Activated CD4-positive, alpha-beta T cell treated with anti-CD3 and anti-CD28 coated beads, Interleukin-2, amount 50 U/mL, for 4 hours (primary cell): ENCODE data around the gene ATP8B1.
A peak's percentile ranks its signal among the peaks of the same experiment; 100 is the strongest.
"Not testable (repeated sequence)": the region's sequence is repeated elsewhere in the genome, so short reads cannot be mapped to it uniquely, and the experiment has no call there.

ENCODE experiments used
- DNase-seq, 2 experiments: peaks; one replicate each; pipeline ENCODE4 v3.0.0-alpha.2; 2020

Gene ATP8B1

DNA sequence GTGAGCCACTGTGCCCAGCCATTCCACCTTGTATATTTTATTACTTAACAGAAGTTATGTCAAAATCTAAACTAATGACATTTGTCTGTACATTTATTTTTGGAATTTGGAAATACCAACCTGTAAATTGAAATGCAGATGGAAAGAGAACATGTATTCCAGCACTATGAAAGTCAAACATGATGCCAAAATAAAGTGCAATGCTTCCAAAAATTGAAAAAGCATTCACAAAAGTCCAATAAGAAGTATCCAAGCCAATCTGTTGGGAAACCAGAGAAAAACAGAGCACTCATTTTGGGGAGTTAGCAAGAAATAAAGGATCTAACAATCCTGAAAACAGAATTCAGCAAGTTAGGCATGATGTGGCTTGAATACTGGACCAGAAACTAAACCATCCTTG lies 151.2 kb downstream of the ATP8B1 start:
- no peak for DNase-seq

GRCh38 chr18:57649556-57650500 lies 153.3 kb downstream of the ATP8B1 start:
- no peak for DNase-seq

DNA sequence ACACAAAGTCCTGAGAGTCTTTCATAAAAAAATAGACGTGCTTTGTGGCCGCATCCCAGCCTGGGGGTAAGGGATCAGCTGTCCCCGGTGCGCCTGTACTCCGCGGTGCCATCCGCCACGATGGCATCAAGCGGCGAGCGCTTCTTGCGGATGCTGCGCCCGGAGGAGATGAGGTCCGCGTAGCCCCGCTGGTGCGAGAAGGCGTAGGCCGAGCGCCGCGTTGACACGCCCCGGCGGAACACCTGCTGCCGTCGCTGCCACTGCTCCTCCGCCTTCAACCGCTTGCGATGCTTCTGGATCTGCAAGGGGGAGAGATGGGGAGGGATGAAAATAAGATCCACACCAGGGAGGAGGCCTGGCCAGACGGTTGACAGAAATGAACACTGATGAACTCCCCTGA lies 154.7 kb downstream of the ATP8B1 start:
- no peak for DNase-seq

DNA sequence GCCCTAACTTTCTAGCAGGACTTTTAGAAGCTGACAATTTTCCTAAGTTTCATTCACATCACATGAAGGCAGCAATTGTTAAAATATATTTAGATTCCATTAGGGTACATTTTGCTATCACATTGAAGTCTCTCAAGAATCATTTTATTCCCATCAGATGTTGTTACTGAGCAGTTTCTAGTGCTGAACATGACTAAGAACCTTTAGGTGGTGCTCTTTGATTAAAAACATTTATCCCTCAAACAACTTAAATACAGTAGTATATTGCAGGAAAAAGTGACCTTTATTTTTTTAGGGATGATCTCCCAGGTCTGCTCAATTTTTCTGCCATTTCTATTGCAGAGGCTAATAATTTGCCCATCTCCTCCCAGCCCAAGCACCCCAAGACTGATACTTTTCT lies 158.6 kb downstream of the ATP8B1 start:
- DNase-seq, result no peak

- DNase-seq, result not testable (repeated sequence)
These were observed 159.4 kb downstream of the ATP8B1 start for GRCh38 chr18:57643726-57644125.

GRCh38 chr18:57642462-57642861 lies 160.7 kb downstream of the ATP8B1 start:
- not testable (repeated sequence) for DNase-seq

- no peak for DNase-seq
These were observed 162.4 kb downstream of the ATP8B1 start for GRCh38 chr18:57640749-57641148.

- no peak for DNase-seq
These were observed 162.9 kb downstream of the ATP8B1 start for GRCh38 chr18:57640236-57640635.

DNA sequence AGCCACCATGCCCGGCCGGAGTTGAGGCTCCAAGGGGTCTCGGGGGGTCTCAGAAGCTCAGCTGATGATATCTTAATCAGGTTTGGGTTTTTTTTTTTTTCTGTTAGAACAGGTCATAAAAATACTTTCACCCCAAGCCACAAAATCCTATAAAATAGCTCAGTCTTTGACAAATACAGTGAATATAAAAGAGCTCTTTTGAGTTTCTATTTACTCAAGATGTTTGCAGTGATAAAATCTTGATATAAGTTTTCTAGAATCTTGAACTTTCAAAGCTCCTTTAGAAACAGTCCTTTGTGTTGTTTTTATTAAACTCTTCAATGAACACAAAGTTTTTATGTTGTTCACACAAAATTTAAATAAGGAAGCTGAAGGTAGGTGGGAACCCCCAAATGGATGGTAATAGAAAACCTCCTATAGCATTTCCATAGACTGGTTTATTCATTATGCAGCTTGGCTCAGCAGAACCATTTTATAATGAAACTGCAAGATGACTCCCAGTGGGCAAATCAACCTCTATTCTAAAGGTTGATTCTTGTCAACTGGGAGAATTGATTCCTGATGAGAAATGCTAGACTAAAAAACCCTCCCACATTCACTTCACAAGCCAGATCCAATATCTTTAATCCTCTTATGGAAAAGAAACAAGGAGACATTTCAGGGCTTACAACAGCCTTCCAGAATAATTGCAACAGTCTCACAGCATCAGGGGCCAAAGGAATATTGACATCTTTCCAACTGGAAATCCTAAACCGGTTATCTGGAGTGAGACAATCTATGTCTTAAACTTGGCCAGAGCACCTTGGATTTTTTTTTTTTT lies 167.9 kb downstream of the ATP8B1 start:
- no peak for DNase-seq

GRCh38 chr18:57631697-57632096 lies 171.4 kb downstream of the ATP8B1 start:
- DNase-seq, result no peak

DNA sequence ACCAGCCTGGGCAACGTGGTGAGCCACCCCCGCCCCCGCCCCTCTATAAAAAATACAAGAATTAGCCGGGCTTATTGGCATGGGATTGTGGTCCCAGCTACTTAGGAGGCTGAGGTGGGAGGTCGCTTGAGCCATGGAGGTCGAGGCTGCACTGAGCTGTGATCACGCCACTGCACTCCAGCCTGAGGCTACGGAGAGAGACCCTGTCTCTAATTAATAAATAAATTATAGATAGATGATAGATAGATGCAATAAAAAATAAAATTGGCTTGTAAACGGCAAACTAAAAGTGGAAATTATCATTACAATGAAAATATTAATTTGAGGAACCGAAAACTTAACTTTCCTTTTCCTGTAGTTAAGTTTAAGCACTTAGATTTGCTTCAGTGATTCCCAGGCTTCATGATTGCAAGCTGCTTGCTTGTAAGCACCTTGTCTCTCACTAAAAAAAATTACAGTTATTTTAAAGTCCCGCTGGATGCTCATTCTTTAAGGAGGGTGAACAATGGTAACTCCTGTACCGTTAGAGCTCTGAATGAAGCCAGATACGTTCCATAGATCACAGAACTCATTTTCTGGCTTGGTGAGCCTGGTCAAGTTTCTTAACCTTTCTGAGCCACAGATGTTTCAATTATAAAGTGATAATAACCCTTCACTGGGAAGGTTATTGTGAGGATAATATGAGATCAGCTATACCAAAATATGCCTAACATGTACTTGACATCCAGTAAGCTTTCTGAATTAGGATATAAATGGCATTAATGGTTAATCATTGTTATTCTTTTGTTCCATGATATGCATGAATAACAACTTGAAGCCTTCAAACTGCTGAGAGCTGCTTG lies 172.1 kb downstream of the ATP8B1 start:
- no peak for DNase-seq

DNA sequence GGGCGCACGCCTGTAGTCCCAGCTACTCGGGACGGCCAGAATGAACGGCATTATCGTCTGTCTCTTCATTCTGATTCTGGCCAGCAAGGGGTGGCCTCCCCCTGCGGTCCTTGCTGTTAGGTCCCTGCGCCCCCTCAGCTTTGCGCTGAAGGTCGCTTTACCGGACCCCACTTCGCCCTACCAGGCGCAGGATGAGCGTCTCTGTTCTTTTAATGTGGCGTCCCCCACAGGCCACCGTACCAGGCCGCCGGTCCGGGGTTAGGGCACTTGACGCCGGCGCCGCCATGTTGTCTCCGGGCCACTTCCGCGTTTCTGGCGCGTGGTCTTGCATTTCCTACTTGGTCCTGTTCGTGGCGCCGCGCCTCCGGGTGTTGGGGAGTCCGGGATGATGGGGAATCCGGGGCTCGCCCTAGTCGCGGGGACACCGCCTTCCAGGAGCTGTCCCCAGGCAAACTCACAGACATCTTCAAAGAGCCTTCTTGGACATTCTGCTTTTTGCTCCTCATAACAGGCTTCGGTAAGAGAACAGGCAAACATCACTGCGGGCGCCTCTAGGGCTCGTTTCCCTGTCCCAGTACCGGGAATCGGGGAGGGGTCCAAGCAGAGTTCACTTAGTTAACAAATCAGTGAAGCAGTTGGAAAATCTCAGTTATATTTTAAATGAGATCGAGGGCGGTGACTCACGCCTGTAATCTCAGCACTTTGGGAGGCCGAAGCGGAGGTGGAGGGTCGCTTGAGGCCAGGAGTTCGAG lies 172.9 kb downstream of the ATP8B1 start:
- peak; percentile 95 for DNase-seq

DNA sequence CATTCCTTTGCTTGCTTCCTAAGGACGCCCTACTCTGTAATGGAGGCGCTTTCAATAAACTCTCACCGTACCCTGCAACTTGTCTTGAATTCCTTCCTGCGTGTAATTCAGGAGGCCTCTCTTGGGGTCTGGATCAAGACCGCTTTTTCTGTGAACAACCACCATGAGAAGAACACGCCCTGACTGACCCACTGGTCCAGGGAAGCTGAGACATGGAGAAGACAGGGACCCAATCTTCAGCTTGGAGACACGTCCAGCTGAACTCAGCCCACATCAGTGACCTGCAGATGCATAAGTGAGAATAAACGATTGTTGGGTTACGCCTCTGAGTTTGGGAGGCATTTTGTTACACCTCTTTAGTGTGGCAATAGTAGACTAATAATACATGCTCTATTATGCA lies 173.7 kb downstream of the ATP8B1 start:
- DNase-seq, result no peak

GRCh38 chr18:57627488-57627887 lies 175.6 kb downstream of the ATP8B1 start:
- DNase-seq, result no peak

DNA sequence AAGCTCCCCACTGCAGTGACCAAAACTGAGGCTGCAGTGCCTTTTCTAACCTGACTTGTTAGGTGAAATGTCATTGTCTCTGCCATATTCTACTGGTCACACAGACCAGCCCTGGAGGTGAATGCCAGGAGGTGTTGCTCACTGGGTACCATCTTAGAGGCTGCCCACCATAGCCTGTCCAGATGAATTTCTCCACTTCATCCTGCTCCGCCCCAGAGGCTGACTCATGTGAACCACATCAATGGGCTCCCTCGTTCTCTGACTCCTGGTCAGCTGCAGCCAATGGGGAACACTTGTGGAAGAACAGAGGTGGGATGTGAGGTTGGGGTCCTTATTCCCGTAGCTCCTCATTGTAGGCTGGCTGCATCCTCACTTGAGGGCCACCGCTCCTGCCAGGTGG lies 178.1 kb downstream of the ATP8B1 start:
- DNase-seq, result no peak

DNA sequence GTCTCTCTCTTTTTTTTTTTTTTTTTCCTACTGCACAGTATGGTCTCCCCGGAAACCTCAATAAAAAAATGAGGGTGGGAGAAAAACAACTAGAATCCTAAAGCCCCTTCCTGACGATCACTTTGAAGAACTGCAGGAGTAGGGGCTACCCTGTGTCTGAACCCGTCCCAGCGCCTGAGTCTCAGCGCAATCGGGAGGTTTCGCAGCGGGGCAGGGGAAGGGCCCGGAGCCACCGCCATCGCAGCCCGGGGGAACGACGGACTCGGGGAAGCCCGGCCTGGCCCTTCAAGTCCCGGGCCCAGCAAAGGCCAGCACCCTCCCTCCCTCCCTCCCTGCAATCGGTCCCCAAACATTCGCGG lies 181.9 kb downstream of the ATP8B1 start:
- DNase-seq, result peak in 1 of 2 experiments; percentile 12

- no peak for DNase-seq
These were observed 183.2 kb downstream of the ATP8B1 start for GRCh38 chr18:57619876-57620275.

GRCh38 chr18:57618910-57619309 lies 184.2 kb downstream of the ATP8B1 start:
- no peak for DNase-seq

DNA sequence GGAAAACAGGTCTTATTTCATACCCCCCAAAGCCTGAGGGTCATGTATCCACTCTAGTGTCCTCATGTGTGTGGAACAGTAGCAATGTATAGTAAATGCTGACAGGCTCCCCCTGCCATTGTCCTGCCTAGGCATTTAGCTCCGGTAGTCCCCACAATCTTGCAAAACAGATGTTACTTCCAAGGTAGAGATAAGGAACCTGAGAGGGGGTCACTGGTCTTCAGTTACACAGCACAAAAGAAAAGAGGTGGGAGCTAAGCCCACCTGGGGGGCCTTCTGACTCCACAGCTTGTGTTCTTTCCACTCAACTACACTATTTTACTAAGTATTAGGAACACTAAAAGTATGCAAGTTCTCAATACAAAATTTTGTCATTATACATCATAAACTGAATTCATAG lies 199.2 kb downstream of the ATP8B1 start:
- no peak for DNase-seq
